Pons (tissue), 1 donor: ENCODE measurements around the gene RNF13.

Experiments used
- DNase-seq: peaks from one replicate; pipeline ENCODE4 v3.0.0-alpha.2; 2016; ENCODE audit warnings: low spot score

The RNF13 gene, protein sequence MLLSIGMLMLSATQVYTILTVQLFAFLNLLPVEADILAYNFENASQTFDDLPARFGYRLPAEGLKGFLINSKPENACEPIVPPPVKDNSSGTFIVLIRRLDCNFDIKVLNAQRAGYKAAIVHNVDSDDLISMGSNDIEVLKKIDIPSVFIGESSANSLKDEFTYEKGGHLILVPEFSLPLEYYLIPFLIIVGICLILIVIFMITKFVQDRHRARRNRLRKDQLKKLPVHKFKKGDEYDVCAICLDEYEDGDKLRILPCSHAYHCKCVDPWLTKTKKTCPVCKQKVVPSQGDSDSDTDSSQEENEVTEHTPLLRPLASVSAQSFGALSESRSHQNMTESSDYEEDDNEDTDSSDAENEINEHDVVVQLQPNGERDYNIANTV

DNA sequence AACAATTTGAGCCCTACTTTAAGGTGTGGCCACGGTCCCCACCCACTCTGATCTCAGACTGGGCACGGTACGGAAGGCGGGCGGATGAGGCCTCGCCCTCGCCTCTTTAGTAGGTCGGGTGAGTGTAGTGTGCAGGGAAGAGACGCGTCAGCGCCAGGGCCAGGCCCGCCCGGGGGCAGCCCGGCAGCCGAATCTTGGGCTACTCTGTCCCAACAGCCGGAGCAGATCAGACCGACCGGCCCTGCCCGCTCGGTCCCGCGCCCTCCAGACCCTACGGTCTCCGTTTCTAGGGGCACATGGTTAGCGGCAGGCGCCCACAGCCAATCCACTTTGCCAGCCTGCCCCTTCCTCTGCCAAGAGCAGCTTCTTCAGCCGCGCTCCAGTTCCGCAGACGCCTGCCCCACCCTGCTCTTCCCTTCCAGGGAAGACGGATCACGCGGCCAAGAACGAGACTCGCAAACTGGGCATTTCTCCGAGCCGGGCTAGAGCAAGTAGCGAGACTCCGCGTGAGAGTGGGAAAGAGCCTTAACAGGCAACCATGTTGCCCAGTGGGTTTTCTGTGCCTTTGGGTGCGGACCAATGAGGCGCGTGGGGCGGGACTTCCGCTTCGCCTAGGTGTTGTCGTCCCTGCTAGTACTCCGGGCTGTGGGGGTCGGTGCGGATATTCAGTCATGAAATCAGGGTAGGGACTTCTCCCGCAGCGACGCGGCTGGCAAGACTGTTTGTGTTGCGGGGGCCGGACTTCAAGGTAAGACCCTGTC, at the start of gene RNF13:
RNF13 (plus strand) TSS at position 610 of the 761 bp plus-strand sequence. CDS start 32,812 bp downstream, outside the sequence.
- peak; percentile 99 for DNase-seq

DNA sequence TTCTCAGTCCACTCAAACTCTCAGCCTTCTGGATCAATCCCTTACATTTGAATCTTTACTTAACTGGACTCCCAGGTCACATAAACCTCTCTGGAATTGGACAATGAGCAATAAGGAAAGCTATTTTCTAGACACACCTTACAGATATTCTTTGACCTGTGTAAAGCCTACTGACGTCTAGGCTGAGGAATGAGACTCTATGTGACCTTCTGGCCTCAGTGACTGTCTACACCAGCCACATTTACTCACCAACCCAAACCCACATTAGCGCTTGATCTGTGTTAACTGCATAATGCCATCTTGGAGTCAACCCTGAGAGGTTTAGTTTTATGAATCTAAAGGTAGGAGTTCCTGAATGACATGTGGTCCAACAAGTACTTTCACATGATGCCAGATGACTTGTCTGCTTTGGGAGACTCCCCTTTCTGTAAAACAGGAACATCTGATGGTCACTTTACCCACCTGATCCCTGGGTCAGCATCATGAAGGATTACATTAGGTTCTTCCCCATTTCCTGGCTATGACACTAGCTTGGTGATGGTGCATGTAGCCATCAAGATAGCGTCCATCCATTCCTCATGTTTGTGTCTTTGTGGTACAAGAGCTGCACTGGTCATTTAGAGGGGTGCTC, 49.3 kb upstream of the RNF13 start:
- no peak for DNase-seq

DNA sequence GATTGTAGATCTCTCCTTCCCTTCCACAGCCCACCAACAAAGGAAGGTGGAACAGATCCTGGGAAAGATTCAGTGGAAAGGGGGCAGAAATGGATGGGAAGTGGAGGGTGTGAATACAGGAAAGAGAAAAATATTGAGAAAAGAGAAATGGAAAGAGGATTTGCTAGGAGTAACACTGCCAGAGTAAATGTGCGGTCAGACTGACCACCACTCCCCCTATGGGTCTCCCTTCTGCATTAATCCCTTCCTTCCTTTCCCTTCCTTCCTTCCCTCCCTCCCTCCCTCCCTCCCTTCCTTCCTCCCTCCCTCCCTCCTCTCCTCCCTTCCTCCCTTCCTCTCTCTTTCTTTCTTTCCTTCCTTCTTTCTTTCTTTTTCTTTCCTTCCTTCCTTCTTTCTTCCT, 48.7 kb upstream of the RNF13 start:
- no peak for DNase-seq

DNA sequence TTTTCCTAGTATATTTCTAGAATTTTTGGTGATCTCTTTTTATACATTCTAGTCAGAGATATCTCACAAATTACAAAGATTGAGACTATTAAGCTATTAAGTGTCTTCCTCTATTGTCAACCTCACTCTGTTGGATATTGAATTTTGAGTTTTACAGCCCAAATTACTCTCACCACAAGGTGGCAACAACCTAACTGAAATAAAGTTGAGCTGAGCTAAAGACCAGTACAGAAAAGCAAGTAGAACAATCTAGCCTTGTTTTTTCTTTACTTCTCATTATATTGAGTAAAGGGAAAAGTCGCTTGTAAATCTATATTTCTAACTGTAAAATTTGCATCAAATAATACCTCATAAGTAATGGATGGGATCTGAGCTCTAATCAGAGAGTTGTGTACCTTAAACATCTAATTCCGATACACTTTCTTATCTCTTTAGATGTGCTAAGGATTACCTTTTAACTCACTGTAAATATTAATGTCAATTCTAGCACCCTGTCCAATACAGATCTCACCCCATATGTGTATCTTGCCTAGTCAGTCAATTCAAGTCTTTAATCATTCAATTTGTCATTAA, 47.2 kb upstream of the RNF13 start:
- DNase-seq = peak; percentile 93

DNA sequence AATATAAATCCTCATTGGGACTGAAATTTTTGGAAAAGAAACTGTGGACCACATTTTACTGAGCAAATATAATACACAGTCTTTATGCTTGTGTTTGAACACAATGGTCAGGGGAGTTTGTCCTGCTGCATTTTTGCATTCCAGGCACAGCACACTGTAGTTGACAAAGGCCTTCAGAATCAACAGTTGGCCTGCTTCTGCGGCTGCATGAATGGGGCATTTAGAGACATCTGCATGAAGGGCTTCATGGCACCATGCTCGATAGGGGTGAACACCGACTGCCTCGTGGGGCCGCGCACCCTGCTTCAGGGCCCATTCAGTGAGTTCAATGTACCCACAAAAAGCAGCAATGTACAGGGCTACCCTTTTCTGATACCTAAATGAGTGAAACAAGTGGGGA, 45.3 kb upstream of the RNF13 start:
- peak; percentile 99 for DNase-seq

DNA sequence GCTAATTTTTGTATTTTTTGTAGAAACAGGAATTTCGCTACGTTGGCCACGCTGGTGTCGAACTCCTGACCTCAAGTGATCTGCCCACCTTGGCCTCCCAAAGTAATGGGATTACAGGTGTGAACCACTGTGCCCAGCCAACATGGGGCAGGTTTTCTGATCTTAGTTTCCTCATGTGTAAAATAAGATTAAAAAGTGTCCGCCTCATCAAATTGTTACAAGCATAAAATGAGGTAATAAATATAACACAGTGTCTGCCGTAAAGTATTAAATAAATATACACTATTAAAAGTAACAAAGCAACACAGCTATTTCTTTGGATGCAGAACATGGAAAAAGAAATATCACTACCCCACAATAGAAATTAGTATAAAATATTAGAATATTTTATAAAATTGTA, 44.3 kb upstream of the RNF13 start:
- DNase-seq = no peak

DNA sequence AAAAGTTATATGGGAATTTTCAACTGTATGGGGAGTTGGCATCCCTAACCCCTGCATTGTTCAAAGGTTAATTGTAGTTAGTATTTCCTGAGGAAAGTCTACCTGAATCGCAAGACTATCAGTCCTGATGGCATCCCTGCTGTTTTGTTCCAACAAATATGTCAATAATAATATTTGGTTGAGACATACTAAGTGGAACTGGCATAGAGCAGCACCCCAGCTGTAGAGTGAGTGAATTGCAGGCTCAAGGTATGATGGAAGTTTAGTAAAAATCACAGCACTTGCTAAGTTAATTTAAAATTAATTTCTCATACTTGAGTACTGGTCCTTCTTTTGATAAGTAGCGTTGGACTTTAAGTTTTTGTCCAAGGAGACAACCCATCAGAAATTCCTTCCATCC, 42.8 kb upstream of the RNF13 start:
- DNase-seq = no peak

DNA sequence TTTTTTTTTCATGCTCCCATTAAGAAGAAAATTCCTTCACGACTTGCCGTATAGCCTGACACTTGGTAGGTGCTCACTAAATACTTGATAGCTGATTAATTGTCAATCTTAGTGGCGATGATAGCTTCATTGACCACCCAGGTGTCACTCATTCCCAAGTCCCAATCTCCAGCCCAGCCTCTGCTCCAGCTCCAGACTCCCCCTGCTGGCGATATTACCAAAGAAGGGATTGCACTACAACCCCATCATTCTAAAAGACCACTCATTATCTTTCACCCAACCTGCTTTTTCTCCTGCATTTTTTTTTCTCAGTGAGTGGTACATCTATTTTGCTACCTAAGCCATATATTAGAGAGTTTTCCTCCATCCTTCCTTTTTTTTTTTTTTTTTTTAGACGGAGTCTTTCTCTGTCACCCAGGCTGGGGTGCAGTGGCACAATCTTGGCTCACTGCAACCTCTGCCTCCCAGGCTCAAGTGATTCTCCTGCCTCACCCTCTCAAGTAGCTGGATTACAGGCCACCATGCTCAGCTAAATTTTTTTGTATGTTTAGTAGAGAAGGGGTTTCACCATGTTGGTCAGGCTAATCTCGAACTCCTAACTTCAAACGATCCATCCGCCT, 41.3 kb upstream of the RNF13 start:
- peak; percentile 41 for DNase-seq

DNA sequence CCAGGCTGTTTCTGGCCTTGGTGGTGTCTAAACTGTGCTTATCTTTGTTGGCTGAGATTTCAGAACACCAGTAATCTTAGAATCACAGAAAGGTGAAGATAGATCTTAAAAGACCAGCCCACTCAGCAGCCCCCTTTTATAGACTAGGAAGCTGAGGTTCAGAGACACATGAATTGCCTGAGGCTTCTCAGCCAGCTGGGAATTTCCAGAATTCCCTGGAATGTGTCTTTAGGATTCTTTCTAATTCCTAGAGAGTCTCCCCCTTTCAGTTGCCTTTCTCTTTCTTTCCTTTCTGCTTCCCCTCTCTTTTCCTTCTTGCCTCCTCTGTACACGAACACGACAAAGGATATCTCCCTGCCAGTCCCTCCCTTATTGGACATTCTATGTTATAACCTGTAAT, 40.2 kb upstream of the RNF13 start:
- no peak for DNase-seq

DNA sequence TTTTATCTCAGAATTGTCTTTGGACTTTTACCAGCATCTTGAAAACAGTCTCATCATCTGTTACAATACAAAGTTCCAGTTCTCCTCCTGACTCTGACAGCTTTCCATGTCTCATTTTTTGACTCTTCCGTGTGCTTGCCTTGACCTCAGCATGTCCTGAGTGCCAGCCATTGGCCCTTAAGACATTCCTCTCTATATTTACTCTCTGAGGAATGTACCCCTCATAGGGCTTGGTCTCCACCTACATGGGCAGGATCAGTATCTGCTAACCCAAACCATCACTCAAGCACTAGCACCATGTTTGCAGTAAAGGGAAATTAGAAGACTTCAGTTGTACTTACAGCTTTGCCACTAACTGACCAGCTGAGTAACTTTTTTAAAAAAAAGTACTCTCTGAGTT, 36.8 kb upstream of the RNF13 start:
- DNase-seq = no peak

DNA sequence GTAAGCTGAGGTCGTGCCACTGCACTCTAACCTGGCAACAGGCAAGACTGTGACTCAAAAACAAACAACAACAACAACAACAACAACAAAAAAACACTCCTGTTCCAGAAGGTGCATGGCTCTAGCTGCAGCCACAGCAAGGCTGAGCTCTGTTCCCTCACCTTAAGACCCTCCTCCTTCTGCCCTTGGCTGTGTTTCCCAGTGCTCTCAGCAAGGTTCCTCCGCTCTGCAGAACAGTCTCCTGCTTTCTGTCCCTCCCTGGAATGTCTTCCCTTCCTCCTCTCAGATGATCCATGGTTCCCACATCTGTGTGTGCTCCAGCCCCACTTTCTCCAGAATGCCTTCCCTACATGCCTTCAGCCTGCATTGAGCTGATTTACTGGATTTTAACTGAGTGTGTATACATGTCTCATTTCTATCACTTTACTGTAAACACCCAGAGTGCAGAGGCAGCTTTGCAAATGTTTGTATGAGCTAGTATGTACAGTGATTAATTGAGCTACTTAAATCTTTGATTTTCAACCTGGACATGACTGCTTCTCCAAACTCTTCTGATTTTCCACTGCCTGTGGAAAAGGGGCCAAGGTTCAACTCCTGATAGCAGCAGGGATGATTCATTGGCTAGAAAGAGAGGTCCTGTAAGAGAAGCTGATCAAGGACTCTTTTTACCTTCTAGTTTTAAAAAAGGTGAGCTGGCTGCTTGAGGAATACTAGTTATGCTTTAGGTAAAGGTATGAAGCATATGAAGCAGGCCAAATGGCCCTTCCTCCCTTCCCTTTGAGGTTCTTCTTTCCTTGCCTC, 35.4 kb upstream of the RNF13 start:
- no peak for DNase-seq

DNA sequence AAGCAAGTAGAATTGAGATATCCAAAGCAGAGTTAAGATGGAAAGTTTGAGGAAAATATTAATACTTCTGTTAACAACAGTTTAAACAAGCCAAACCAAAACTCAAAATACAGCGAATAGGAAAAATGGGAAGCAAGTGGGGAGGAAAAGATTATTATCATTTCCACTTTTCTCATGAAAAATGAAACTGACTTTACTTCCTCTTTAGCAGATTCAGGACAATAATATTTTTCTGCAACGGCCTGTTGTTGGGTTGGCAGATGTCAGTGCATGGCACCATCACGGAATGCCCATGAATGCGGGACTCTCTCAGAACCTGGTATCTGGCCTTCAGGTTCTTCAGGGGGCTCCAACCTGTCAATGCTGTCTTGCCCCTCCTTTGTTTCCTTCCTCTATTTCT, 31.8 kb upstream of the RNF13 start:
- DNase-seq = no peak

DNA sequence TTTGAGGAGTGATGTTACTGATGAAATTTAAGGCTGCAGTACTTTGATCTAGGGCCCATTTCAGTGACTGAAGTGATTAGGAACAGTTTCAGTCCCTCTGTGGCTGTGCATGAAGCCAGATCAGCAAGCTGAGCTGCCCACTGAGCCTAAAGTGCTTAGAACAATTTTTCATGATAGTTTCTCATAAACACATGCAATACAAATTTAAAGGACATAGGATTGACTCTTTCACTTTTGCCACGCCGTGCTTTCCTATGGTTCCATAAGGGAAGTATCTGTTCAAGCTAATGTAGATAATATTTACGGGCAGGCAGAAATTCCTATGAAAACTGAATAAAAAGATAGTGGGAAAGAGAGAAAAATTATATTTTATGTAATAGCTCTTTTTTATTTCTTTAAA, 31.3 kb upstream of the RNF13 start:
- DNase-seq = no peak

DNA sequence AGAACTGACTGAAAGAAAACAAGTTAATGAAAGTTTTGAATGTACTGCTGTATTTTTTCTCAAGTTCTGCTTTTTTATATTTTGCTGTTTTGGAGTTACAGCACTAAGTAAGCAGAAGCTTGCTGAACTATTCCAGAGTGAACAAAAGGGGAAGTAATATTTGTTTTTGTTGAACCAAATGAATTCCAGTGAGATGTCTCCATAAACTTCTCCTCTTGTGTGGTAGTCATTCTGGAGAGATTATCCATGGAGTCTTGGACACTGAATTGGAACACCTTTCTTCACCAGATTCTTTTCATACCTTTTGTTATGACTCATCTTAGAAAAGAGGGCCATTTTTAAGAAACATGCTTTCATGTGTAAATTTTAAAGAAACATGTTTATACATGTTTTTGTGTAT, 29.4 kb upstream of the RNF13 start:
- DNase-seq = peak; percentile 59

DNA sequence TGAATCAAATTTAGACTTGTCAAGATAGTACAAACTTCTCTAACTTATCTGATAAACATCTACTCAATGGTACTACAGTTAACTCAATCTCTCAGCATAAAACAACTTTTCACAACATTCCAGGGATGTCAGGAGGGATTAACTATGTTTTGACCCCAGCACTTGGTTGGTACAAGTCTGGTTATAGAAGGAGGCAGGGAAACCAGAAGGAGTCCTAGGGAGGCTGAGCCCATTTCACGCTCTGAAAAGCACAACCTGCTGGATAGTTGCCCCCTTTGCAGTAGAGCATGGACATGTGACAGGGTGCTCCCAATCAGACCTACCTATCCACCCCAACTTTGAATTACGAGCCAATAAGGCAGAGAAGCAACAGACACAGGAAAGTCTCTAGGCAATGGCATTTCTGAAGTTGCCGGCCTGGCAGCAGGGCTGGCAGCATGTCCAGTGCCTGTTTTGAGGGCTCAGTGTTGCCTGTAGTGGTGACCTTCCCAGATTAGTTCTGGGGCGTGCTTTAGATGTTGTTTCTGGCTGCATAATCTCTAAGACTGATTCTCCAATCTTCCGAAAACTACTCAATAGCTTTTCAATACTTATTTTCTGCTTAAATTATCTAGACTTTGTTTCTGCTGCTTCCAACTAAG, 28.8 kb upstream of the RNF13 start:
- no peak for DNase-seq

DNA sequence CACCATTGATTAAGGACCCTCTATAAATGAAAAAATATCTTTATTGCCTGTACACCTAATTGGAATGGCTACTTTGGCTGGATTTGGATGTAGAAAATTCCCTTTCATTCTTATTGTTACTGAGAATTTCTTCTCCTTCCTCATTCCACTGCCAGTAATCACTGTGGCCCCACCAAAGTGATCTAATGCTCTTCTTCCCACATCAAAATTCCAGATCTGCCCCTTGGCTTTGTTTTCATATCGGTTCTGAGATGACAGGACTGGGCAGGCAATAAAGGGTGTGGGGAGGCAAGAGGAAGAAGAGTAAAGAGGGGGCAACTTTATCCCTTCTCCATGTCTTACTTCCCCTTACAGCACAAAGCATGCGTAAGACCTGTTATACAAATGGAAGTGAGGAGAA, 22.7 kb upstream of the RNF13 start:
- DNase-seq = no peak

DNA sequence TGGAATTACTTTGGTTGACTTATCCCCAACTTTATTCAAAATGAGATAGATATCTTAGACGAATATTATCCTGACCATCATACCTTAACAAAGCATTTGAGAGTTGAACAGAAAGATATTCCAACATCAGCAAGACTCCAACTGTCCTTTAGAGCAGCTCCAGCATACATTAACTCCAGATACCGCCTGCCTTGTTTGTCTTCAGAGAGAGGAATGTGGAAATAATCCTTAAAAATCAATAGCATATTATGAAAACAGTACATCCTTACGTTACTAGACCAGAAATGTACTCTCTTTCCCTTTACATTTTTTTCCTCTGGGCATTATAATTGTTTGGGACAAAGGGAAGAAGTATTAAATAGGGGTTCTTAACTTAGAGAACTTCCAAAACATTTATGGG, 22.3 kb upstream of the RNF13 start:
- no peak for DNase-seq

DNA sequence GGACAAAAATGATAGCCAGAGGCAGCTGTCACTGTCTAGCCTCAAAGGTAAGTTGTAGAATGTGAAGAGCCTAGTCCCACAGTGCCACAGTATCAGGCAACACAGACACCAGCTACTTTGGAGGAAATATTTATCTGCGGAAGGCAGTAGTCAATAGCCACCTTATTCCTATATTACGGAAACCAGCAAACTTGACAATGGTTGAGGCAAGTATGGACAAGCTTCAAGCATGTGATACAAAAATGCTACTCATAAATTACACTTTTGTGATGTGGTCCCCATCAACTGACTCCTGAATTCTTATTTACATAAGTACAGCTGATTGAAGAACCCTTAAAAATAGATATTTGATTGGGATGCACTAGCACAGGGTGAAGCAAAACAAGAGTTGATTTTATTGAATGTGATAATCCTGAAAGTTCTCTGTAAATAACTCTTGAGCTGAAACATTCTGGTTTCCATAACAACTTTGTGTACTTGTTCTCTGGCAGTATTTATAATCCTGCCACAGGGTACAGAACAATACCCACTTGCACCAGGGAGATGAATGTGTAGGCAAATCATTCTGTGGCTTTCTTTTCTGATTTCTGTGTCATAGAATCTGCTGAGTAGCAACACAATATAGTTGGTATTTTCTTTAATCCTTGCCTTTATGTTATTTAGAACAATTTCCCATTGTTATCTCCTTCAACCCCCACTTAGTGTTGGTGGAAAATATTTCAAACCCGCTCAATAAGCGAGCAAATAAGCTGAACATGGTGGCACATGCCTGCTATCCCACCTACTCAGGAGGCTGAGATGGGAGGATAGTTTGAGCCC, 20.4 kb upstream of the RNF13 start, which contains the start of gene ANKUB1:
ANKUB1 (minus strand) TSS at position 103 of the 819 bp plus-strand sequence. CDS start 188 bp downstream, outside the sequence.
- DNase-seq = no peak

DNA sequence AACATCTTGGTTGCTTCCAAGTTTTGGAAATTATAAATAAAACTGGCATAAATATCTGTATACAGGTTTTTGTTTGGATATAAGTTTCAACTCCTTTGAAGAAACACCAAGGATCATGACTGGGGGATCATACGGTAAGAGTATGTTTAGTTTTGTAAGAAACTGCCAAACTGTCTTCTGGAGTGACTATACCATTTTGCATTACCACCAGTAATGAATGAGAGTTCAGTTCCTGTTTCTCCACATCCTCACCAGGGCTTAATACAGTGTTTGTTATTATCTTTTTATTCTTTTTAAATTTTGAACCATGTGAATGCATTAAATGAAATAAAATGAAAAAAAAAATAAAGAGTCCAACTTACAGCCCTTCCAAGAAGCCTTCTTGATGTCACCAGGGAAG, 17.0 kb upstream of the RNF13 start:
- DNase-seq = no peak

DNA sequence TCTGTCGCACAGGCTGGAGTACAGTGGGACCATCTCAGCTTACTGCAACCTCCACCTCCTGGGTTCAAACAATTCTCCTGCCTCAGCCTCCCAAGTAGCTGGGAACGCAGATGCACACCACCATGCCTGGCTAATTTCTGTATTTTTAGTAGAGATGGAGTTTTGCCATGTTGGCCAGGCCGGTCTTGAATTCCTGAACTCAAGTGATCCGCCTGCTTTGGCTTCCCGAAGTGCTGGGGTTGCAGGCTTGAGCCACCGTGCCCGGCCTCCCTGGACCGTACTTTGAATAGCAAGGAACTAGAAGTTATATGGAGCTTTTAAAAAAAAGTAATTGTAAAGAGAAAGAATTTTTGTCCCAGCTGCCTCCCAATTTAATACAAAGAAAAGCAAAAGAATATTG, 12.3 kb upstream of the RNF13 start:
- DNase-seq = no peak
